ENCODE measurements around the gene DNAAF5.
A peak's percentile ranks its signal among the peaks of the same experiment; 100 is the strongest.
"Not testable (repeated sequence)": the region's sequence is repeated elsewhere in the genome, so short reads cannot be mapped to it uniquely, and the experiment has no call there.

DNAAF5 gene

DNA sequence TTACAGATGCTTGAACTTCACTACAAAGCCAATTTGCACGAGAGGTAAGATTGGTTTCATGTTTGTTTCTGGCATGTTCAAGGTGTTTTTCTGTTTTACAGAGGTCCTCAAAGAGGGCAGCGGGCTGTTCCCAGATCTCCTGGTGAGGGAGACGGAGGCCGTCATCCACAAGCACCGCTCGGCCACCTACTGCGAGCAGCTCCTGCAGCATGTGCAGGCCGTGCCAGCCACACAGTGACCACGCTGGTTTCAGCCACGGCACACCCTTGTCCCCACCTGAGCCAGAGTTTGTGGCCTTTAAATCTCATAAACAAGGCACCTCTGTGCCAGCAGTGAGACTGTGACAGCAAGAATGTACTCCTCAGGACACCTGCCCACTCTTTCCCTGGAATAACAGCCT, 58.9 kb downstream of the DNAAF5 start:
- no peak for DNase-seq

DNA sequence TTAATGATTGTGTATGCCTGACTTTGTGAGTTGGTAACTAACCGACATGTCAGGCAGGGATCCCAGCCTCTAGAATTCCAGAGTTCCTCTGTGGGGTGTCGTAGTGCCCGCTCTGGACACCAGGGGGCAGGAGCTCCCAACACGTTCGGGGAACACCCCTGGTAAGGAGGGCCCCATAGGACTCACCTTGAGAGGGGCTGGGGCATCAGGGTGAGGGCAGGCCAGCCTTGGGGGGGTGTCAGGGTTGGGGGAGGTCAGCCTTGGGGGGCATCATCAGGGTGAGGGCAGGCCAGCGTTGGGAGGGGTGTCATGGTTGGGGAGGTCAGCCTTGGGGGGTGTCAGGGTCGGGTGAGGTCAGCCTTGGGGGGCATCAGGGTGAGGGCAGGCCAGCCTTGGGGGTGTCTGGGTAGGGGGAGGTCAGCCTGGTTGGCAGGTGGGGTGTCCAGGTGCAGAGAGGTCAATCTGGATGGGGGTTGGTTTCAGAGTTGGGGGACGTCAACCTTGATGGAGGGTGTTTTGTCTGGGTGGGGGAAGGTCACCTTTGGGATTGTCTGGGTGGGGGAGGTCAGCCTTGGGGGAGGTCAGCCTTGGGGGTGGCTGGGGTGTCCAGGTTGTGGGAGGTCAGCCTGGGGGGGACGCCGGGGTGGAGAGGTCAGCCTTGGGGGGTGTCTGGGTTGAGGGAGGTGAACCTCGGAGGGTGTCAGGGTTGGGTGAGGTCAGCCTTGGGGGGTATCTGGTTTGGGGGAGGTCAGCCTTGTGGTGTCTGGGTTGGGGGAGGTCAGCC, 60.2 kb downstream of the DNAAF5 start:
- no peak for DNase-seq

DNA sequence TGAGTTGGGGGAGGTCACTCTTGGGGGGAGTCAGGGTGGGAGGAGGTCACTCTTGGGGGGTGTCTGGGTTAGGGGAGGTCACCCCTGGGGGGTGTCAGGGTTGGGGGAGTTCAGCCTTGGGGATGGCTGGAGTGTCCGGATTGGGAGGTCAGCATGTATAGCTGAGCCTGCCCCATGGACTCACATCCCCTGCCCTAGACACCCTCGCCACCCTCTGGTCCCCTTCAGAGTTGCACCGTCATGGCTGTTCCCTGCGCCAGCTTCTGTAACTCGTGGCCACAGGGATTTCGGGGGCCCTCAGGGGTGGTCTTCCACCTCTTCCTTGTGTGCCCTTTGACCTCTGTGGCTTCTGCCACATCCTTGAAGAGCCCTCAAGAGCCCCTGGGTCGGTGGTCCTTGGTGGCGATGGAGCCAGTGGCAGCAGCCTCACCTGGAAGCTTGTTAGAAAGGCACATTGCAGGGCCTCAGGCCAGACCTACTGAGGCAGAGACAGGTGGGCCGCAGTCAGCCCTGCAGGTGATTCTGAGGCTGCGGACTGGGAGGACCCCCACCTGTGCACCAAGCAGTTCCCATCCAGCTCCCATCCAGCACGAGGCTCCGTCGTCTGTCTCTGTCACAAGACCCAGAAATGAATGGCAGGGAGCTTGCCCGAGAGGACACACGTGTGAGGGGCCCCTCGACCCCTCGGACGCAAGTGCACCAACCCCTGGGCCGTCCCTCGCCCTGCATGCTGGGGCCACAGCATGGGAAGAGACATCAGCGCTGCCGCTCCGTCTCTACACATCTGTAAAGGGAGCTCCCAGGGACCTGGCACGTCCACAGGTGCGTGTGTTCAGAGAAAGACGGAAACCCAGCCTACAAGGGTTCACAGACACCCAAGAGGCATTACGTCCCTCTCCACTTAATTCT, 61.1 kb downstream of the DNAAF5 start:
- DNase-seq: no peak

DNA sequence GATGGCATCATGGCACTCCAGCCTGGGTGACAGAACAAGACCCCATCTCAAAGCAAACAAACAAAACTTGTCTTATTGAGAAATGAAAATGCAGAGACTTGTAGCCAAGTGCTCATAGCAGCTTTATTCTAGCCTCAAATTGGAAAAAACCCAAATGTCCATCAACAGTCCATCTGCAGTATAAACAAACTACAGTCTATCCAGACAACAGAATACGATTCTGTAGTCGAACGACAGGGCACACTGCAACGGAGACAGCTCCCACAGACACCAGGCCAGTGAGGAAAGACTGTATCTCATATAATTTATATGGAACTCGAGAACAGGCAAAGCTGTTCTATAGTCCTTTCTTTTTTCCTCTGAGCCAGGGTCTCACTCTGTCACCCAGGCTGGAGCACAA, 65.0 kb downstream of the DNAAF5 start:
- DNase-seq: no peak

DNA sequence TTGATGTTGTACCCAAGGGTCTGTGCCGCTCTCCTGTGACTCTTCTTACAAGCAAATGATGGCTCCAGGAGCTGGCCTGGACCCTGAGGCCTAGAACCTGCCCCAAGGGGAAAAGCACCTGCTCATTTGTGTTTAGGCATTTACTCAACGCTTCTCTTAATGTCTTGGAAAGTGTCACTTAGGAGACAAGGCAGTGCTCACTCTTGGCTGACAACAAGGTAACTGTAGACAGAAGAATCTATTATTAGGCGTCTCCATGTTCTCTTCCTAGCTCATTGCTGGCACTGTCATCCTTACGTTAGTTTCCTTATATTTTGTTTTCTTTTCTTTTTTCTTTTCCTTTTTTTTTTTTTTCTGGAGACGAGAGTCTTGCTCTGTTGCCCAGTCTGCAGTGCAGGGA, 67.7 kb downstream of the DNAAF5 start:
- no peak for DNase-seq

DNA sequence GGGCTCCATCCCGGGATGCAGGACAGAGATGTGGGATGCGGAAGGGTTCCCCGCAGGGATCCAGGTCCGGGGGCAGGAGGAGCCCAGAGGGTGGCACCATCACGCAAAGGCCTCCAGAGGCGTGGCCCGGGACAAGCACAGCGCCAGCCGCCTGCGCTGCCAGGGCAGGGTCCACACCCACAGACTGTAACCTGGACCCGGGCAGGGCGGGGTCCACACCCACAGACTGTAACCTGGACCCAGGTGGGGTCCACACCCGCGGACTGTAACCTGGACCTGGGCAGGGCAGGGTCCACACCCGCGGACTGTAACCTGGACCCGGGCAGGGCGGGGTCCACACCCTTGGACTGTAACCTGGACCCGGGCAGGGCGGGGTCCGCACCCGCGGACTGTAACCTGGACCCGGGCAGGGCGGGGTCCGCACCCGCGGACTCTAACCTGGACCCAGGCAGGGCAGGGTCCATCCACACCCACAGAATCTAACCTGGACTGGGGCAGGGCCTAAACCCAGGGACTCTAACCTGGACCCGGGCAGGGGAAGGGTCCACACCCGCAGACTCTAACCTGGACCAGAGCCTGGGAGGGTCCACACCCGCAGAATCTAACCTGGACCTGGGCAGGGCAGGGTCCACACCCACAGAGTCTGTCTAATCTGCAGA, 68.3 kb downstream of the DNAAF5 start:
- no peak for DNase-seq

DNA sequence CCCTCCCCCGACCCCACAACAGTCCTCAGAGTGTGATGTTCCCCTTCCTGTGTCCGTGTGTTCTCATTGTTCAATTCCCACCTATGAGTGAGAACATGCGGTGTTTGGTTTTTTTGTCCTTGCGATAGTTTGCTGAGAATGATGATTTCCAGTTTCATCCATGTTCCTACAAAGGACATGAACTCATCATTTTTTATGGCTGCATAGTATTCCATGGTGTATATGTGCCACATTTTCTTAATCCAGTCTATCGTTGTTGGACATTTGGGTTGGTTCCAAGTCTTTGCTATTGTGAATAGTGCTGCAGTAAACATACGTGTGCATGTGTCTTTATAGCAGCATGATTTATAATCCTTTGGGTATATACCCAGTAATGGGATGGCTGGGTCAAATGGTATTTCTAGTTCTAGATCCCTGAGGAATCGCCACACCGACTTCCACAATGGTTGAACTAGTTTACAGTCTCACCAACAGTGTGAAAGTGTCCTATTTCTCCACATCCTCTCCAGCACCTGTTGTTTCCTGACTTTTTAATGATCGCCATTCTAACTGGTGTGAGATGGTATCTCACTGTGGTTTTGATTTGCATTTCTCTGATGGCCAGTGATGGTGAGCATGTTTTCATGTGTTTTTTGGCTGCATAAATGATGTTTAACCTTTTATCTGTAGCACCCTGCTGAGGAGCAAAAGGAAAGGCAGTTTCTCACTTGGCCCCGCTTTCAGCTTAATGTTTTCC, 70.1 kb downstream of the DNAAF5 start:
- not testable (repeated sequence) for DNase-seq

DNA sequence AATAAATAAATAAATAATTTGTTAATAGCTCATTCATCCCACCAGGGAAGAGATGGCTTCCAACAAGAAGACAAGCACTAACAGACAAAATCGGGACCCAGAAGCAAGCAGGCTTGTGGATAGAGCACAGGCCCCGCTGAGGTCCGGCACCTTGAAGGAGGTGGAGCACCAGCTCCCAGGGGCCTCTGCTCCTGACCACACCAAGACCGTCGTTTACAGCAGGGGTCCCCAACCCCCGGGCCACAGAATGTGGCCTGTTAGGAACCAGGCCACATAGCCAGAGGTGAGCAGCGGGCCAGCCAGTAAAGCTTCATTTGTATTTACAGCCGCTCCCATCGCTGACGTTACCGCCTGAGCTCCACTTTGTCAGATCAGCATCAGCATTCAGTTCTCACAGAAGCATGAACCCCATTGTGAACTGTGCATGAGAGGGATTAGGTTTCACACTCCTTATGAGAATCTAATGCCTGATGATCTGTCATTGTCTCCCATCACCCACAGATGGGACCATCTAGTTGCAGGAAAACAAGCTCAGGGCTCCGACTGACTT, 72.5 kb downstream of the DNAAF5 start:
- DNase-seq: no peak

DNA sequence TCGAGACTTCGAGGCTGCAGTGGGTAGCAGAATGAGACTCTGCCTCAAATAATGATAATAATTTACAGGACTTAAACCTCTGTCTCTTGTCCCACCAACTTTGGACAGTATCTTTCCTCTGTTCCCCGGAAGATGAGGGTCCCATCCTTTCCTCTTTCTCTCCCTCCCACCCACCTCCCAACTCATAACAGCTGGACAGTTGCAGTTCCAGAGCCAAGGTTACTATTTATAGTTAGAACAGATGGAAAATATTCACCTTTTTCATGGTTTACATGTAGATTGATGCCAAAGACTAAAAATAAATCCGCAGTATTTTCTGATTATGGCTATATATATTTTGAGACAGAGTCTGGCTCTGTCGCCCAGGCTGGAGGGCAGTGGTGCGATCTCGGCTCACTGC, 74.2 kb downstream of the DNAAF5 start:
- DNase-seq: no peak

DNA sequence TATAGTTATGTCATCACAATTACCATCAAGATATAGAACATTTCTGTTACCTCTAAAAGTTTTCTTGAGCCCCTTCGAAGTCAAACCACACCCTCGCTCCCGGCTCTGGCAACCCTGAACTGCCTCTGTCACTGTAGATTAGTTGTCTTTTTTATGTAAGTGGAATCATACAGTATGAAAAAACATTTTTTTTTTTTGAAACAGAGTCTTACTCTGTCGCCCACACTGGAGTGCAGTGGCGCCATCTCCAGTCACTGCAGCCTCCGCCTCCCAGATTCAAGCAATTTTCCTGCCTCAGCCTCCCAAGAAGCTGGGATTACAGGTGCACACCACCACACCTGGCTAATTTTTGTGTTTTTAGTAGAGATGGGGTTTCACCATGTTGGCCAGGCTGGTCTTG, 74.9 kb downstream of the DNAAF5 start:
- DNase-seq: not testable (repeated sequence)

DNA sequence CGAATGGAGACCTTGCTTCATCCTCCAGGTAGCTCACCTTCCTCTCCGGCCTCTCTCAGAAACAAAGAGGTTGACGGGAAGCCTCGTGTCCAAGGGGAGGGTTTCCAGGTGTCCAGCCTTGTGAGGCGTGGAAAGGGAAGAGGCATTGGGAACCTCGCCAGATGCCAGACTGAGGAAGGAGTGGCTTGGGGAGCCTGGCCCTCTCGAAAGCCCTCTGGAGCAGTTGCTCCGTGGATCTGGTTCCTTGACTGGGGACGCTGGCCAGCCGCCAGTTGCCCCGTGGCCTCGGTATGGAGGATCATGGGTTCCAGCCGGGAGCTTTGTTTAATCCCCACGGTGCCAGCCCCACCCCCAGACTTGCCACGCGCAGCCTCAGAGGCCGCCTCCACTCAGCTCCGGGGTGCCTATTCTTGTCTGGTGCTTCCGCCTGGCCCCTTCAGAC, 75.5 kb downstream of the DNAAF5 start:
- no peak for DNase-seq

DNA sequence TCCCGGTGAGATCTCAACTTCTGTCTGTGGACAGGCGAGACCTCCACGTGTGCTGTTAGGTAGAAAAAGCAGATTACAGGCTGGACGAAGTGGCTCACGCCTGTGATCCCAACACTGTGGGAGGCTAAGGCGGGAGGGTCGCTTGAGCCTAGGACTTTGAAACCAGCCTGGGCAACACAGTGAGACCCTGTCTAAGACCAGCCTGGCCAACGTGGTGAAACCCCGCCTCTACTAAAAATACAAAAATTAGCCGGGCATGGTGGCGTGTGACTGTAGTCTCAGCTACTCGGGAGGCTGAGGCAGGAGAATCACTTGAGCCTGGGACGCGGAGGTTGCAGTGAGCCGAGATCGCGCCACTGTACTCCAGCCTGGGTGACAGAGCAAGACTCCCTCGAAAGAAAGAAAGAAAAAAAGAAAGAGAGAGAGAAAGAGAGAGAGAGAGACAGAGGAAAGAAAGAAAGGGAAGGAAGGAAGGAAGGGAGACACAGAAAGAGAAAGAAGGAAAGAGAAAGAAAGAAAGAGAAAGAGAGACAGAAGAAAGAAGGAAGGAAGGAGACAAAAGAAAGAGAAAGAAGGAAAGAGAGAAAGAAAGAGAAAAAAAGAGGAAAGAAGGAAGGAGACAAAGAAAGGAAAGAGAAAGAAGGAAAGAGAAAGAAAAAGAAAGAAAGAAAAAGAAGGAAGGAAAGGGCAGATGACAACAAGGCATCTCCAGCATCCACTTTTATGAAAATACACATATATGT, 76.2 kb downstream of the DNAAF5 start:
- DNase-seq: no peak

DNA sequence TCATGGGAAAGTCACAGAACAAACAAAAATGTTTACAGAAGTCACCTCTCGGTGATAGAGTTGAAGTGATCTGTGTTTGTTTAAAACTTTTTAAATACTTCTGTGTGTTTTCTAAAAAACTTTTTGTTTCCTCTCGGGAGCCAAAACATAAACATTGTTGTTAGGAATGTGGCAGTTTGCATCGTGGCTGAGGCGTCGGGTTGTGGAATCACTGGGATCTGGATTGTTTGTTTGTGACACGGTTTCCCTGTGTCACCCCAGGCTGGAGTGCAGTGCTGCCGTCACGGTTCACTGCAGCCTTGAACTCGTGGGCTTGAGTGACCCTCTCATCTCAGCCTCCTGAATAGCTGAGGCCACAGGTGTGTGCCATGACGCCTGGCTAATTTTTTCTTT, 76.7 kb downstream of the DNAAF5 start:
- no peak for DNase-seq

DNA sequence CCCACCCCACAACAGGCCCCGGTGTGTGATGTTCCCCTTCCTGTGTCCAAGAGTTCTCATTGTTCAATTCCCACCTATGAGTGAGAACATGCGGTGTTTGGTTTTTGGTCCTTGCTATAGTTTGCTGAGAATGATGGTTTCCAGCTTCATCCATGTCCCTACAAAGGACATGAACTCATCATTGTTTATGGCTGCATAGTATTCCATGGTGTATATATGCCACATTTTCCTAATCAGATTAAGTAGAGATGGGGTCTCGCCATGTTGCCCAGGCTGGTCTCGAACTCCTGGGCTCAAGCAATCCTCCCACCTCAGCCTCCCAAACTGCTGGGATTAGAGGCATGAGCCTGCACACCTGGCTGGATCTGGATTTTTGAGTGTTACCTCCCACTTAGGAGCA, 77.3 kb downstream of the DNAAF5 start:
- not testable (repeated sequence) for DNase-seq

DNA sequence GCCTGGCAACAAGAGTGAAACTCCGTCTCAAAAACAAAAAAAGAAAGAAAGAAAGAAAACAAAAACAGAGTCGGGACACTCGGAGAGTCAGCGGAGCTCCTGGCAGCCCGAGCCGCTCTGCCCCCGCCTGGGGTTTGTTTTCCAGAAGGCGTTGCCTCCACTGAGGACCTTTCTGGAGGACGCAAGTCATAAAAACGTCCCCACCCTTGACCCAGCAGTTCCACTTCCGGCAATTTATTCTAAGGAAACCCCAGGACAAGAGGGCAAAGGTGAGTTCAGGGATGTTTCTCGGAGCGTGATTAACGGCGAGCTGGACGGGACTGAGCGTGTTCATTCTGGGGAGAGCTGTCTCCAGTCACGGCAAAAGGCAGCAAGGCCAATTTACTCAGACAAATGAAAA, 78.8 kb downstream of the DNAAF5 start:
- no peak for DNase-seq

DNA sequence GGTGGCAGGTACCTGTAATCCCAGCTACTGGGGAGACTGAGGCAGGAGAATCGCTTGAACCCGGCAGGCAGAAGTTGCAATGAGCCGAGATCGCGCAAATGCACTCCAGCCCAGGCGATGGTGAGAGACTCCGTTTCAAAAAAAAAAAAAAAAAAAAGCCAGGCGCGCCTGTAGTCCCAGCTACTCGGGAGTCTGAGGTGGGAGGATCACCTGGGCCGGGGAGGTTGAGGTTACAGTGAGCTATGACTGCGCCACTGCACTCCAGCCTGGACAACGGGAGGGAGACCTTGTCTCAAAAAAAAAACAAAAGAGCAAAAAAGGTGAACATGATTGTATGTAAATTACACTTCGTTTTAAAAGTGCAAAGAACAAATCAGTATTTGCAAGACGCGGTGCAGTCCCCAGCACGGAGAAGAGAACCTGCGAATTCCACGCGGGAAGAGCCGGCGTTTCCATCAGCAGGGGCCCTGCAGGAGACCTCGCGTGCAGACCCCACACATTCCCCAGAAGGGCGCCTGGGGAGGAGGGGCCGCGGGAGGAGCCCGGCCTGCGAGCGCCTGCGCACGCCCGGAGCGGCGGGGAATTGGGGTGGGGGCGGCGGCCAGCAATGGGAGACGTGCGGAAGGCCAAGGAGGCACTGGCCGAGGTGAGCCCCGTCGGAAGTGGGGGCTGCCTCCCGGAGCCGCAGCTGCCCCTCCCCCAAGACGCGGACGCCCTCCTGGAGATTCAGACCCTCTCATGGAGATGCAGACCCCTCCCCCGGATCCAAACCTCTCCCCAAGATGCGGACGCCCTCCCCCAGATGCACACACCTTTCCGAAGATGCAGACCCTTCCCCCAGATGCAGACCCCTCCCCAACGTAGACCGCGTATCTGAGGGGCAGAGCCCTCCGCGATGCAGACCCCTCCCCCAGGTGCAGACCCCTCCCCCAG, 89.1 kb downstream of the DNAAF5 start:
- peak; percentile 42 for DNase-seq

DNA sequence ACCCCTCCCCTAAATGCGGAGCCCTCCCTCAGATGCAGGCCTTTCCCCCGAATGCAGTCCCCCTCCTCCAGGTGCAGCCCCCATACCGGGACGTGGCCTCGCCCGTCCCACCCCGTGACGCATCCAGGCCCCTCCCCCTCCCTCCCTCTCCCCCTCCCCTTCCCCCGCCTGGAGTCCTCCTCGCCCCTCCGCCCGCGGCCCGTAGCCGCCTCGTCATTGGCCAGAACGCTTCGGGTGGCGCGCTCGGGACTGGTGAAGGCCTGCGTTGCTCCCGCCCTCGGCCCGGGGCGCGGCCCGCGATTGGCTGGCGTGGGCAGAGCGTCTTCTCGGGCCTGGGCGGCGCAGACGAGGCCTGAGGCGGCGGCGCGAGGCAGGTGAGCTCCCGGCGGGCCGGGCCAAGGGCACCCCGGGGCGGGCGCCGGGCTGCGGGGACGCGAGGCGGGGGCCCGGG, 89.8 kb downstream of the DNAAF5 start:
- DNase-seq: peak; percentile 94

DNA sequence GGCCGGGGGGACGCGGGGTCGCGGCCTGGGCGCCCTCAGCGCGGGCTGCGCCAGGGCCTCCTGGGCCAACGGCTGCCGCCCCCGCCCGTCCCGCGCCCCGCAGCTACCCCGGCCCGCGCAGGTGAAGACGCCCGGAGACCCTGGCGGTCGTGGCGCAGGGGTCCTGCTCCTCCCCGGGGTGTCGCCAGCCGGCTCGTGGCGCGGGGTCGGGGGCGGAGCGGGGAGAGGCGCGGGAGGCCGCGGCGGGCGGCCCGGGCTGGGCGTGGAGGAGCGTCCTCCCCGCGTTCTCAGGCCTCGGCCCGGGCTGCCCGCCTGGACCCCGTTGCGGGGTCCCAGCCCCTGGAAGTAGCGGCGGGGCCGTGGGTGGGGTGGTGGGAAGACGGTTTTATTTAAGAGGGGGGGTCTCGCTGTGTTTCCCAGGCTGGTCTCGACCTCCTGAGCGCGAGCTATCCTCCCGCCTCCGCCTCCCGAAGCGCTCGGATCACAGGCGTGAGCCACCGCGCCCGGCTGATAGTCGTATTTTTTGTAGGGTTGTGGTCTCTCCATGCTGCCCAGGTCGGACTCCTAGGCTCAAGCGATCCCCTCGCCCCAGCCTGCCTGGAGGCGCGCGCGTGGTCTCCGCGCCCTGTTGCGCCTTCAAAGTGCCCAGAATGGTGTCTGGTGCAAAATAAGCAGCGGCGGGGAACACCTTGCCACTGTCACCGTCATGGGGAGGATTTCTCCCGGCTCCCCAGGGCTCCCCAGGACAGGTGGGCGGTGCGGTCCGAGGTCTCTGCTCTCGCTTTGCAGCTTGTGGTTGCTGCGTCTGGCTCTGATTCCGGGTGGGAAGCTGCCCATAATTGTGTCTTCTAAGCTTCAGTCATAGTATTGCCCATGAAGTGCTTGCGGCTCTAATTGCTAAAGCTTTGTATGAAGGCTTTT, 90.5 kb downstream of the DNAAF5 start:
- DNase-seq: no peak

DNA sequence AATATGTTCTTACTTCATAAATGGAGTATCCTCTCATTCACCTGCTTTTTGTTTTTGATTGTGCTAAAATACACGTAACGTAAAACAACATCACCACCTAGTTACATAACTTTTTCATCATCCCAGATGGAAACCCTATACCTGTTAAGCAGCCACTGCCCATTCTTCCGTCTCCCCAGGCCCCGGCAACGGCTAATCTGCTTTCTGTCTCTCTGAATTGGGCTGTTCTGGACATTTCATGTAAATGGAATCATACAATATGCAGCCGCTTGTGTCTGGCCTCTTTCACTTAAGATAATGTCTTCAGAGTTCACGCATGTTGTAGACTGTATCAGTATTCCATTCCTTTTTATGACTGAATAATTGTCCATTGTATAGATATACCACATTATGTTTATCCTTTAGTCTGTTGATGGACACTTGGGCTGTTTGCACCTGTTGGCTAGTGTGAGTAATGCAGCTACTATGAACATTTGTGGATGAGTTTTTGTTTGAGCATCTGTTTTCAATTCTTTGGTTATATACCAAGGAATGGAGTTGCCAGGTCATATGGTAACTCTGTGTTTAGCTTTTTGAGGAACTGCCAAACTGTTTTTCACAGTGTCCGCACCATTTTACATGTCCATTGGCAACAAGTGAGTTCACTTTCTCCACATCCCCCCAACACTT, 91.7 kb downstream of the DNAAF5 start:
- peak; percentile 6 for DNase-seq

All from NCI-H526 treated with DMSO at 0.1 percent for 48 hours (cell line).